SK-N-SH (cell line): ENCODE measurements around the gene GIGYF1. TPM values are rescaled to one million over a fixed set of nuclear protein-coding genes. Genes with fewer than 3 reads are reported as not detected.

Experiments used
- CTCF ChIA-PET: fragments of 300-600, 350-600 bp; formaldehyde crosslinking; extraction: SDS; loops from one replicate; lab custom pipeline; 2021; lab: Yijun Ruan, JAX
- POLR2A ChIA-PET: fragments of 350-600 bp; sonication (Branson Sonifier 250); formaldehyde crosslinking; extraction: SDS; loops from one replicate; lab custom pipeline; 2020; ENCODE audit warnings: antibody characterized with exemption, inconsistent platforms; lab: Yijun Ruan, JAX
- DNase-seq: peaks from one replicate; pipeline ENCODE4 v3.0.0; 2012
- H2AFZ ChIP-seq: fragments of 200-600 bp; sonication (generic); 2 replicates; pipeline ENCODE4 v1.8.1; 2016; ENCODE audit warnings: antibody characterized with exemption, mild to moderate bottlenecking, low read depth
- H3F3A ChIP-seq: fragments of 200-600 bp; sonication (generic); replicated peaks from 2 replicates; pipeline ENCODE3; 2016; ENCODE audit warnings: antibody characterized with exemption, mild to moderate bottlenecking; ENCODE audit not compliant: insufficient read depth
- H3K27ac ChIP-seq, 2 experiments: fragments of 200-500 bp in 1 of 2; fragments of 200-600 bp in 1 of 2; sonication (Bioruptor generic) in 1 of 2; sonication (generic), shearing (Covaris generic) in 1 of 2; 2 replicates each; pipeline versions ENCODE4 v1.5.1 to v1.6.1; 2014 to 2016; ENCODE audit warnings: low read depth in 2 of 2, inconsistent platforms in 1 of 2, low read length in 1 of 2, mild to moderate bottlenecking in 1 of 2, mixed read lengths in 1 of 2
- H3K27me3 ChIP-seq: fragments of 200-600 bp; sonication (generic), shearing (Covaris generic); 2 replicates; pipeline ENCODE4 v1.6.1; 2016; ENCODE audit warnings: mixed run types; ENCODE audit not compliant: insufficient read depth
- H3K36me3 ChIP-seq, 2 experiments: fragments of 200-500 bp in 1 of 2; fragments of 200-600 bp in 1 of 2; sonication (Bioruptor generic) in 1 of 2; sonication (generic) in 1 of 2; replicated peaks in 1 of 2; 2 replicates each; pipeline versions ENCODE3 to v1.5.1; 2014 to 2016; ENCODE audit warnings: low read length in 1 of 2, mild to moderate bottlenecking in 1 of 2; ENCODE audit not compliant: insufficient read depth in 2 of 2, control insufficient read depth in 1 of 2
- H3K4me1 ChIP-seq, 2 experiments: fragments of 200-500 bp in 1 of 2; fragments of 200-600 bp in 1 of 2; sonication (Bioruptor generic) in 1 of 2; sonication (generic), shearing (Covaris generic) in 1 of 2; 2 replicates each; pipeline versions ENCODE4 v1.5.1 to v1.6.1; 2014 to 2016; ENCODE audit warnings: low read depth in 1 of 2, low read length in 1 of 2, mixed run types in 1 of 2; ENCODE audit not compliant: insufficient read depth in 2 of 2, control insufficient read depth in 1 of 2
- H3K4me2 ChIP-seq: fragments of 200-600 bp; sonication (generic), shearing (Covaris generic); 2 replicates; pipeline ENCODE4 v1.6.1; 2017; ENCODE audit warnings: mixed run types
- H3K4me3 ChIP-seq, 2 experiments: fragments of 200-500 bp in 1 of 2; fragments of 200-600 bp in 1 of 2; sonication (Bioruptor generic) in 1 of 2; sonication (generic), shearing (Covaris generic) in 1 of 2; 2 replicates each; pipeline versions ENCODE4 v1.5.1 to v1.8.1; 2014 to 2016; ENCODE audit warnings: low read depth in 2 of 2, inconsistent platforms in 1 of 2, low read length in 1 of 2, mild to moderate bottlenecking in 1 of 2, mixed read lengths in 1 of 2, moderate library complexity in 1 of 2
- H3K79me2 ChIP-seq: fragments of 200-600 bp; sonication (generic); 2 replicates; pipeline ENCODE4 v1.8.1; 2017; ENCODE audit warnings: mild to moderate bottlenecking; ENCODE audit not compliant: insufficient read depth
- H3K9ac ChIP-seq: fragments of 200-600 bp; sonication (generic); 2 replicates; pipeline ENCODE4 v1.6.1; 2017; ENCODE audit warnings: mixed run types
- H3K9me2 ChIP-seq: fragments of 200-600 bp; sonication (generic); 2 replicates; pipeline ENCODE4 v1.6.1; 2017; ENCODE audit warnings: mixed run types
- H3K9me3 ChIP-seq: fragments of 200-600 bp; sonication (generic); 2 replicates; pipeline ENCODE4 v1.6.1; 2017; ENCODE audit warnings: mixed run types, mild to moderate bottlenecking, moderate library complexity
- H4K20me1 ChIP-seq: fragments of 200-600 bp; sonication (generic); 2 replicates; pipeline ENCODE4 v1.6.1; 2017; ENCODE audit warnings: mild to moderate bottlenecking, mixed run types; ENCODE audit not compliant: insufficient read depth
- CHD2 ChIP-seq: fragments of 150-350 bp; IDR thresholded peaks from 2 replicates; pipeline ENCODE4 v1.6.1; 2018; ENCODE audit warnings: low read length; ENCODE audit not compliant: partially characterized antibody
- CTCF ChIP-seq: fragments of 200-600 bp; sonication (generic); IDR thresholded peaks from 2 replicates; pipeline ENCODE4 v1.6.1; 2017; ENCODE audit warnings: antibody characterized with exemption, mild to moderate bottlenecking, moderate library complexity
- FOXJ3 ChIP-seq: sonication (generic); formaldehyde crosslinking; IDR thresholded peaks from 2 replicates; pipeline ENCODE4 v1.5.1; 2020; ENCODE audit warnings: mild to moderate bottlenecking, missing genetic modification reagents
- GABPA ChIP-seq: IDR thresholded peaks from 2 replicates; pipeline ENCODE4 v1.4.0; 2012; ENCODE audit warnings: low read depth, mild to moderate bottlenecking
- MEF2A ChIP-seq: IDR thresholded peaks from 2 replicates; pipeline ENCODE4 v1.4.0; 2012; ENCODE audit warnings: low read depth, borderline replicate concordance
- NFIC ChIP-seq: IDR thresholded peaks from 2 replicates; pipeline ENCODE4 v1.4.0; 2012; ENCODE audit warnings: borderline replicate concordance
- RAD21 ChIP-seq: IDR thresholded peaks from 2 replicates; pipeline ENCODE4 v1.6.1; 2012; ENCODE audit warnings: mild to moderate bottlenecking, low read length
- REST ChIP-seq: IDR thresholded peaks from 2 replicates; pipeline ENCODE4 v1.6.1; 2012; ENCODE audit warnings: mild to moderate bottlenecking, low read depth, low read length, moderate library complexity
- RXRA ChIP-seq: IDR thresholded peaks from 2 replicates; pipeline ENCODE4 v1.4.0; 2012; ENCODE audit warnings: low read depth, mild to moderate bottlenecking, borderline replicate concordance
- SMC3 ChIP-seq: IDR thresholded peaks from 2 replicates; pipeline ENCODE4 v1.6.1; 2012; ENCODE audit warnings: low read depth, low read length, improper control_type of control experiment
- TAF1 ChIP-seq: IDR thresholded peaks from 2 replicates; pipeline ENCODE4 v1.6.1; 2012; ENCODE audit warnings: low read depth, mild to moderate bottlenecking, low read length, moderate library complexity, borderline replicate concordance
- TCF12 ChIP-seq: IDR thresholded peaks from 2 replicates; pipeline ENCODE4 v1.4.0; 2012
- TEAD4 ChIP-seq: IDR thresholded peaks from 2 replicates; pipeline ENCODE4 v1.4.0; 2012; ENCODE audit warnings: mild to moderate bottlenecking, borderline replicate concordance; ENCODE audit not compliant: insufficient read depth
- YY1 ChIP-seq: IDR thresholded peaks from 2 replicates; pipeline ENCODE4 v1.4.0; 2012; ENCODE audit warnings: low read depth, mild to moderate bottlenecking
- WGBS: methylation state at CpG from one replicate; pipeline ENCODE4 v1.1.6; 2017; ENCODE audit warnings: low lambda C conversion rate; 5-methylcytosine and 5-hydroxymethylcytosine counted together
- polyA plus RNA-seq, 3 experiments: library from polyadenylated mRNA; depleted of rRNA; stranded (reverse); fragments of >200 nt; gene quantifications; 2 replicates each; pipeline ENCODE4 v1.2.3, GENCODE V29; 2012

The GIGYF1 gene
- polyA plus RNA-seq, 1 of the 3 experiments (the other 2 are of a cell fraction) = 19.4 TPM

GRCh38 chr7:100655908-100656674, 38.0 kb downstream of the GIGYF1 start, which contains the start of gene ACTL6B (continued):
- no peak for TF ChIP-seq CHD2
- no peak; the same call in 1 of the 2 replicates for TF ChIP-seq MEF2A

GRCh38 chr7:100654908-100655831, 38.9 kb downstream of the GIGYF1 start:
- Histone ChIP-seq H3K9ac (no peak overlapping the region), H3K36me3 (no peaks in the 10 kb centered on the region), H3K27ac (no peak overlapping the region), H3K9me2 (no peaks in the 10 kb centered on the region), H3K79me2 (no peaks in the 10 kb centered on the region), H3K27me3 (peaks cover 17% of the 10 kb centered on the region; the same call in 1 of the 2 replicates), H4K20me1 (no peaks in the 10 kb centered on the region), H3F3A (no peaks in the 10 kb centered on the region), H3K4me3 (peak overlapping the region in 1 of 2 experiments; percentile 46; a peak in 2 of 4 replicates), H3K9me3 (no peaks in the 10 kb centered on the region), H3K4me1 (peaks cover 0 to 6% of the 10 kb centered on the region in 2 experiments; a peak in 1 of 4 replicates), H3K4me2 (no peak overlapping the region), H2AFZ (no peak overlapping the region)
- DNase-seq = peak; percentile 56
- TF ChIP-seq FOXJ3 (CRISPR knock-in tag) = no peak
- no peak for TF ChIP-seq RAD21
- TF ChIP-seq CHD2 = no peak
- POLR2A ChIA-PET = interaction anchor here (1.3 to 1.7 kb wide), 6 partner anchors 23 to 234 kb away, joined by 3 to 10 read pairs (median 6); partner anchors contain the start of genes MOSPD3, PCOLCE and UFSP1
- CTCF ChIA-PET = interaction anchor here (1.0 to 5.0 kb wide), 12 partner anchors 10 to 172 kb away, joined by 3 to 36 read pairs (median 6); partner anchors contain the start of genes POP7 and TFR2
- WGBS = 49% methylated on average over 24 of the region's 25 CpGs

GRCh38 chr7:100649826-100650565, 44.1 kb downstream of the GIGYF1 start:
- H3K79me2 ChIP-seq = no peaks in the 10 kb centered on the region
- no peak overlapping the region for H3K4me2 ChIP-seq
- no peak overlapping the region for H3K4me3 ChIP-seq
- H3K4me1 ChIP-seq = no peaks in the 10 kb centered on the region; a peak in 1 of 4 replicates
- no peaks in the 10 kb centered on the region for H3K36me3 ChIP-seq
- no peaks in the 10 kb centered on the region for H3F3A ChIP-seq
- DNase-seq = no peak
- POLR2A ChIA-PET = no interaction called here
- 81% methylated on average over 13 of the region's 15 CpGs for WGBS
- no peak overlapping the region for H3K9ac ChIP-seq
- no peaks in the 10 kb centered on the region for H4K20me1 ChIP-seq
- no peaks in the 10 kb centered on the region for H3K9me2 ChIP-seq
- peaks cover 12% of the 10 kb centered on the region for H3K27me3 ChIP-seq
- H2AFZ ChIP-seq = no peak overlapping the region
- no peak overlapping the region for H3K27ac ChIP-seq
- CTCF ChIA-PET = interaction anchor here (1.2 to 12.8 kb wide), 3 partner anchors 16 to 41 kb away, joined by 3 to 109 read pairs (median 7); no protein-coding TSS in a partner anchor
- H3K9me3 ChIP-seq = no peaks in the 10 kb centered on the region
- TF ChIP-seq CTCF = no peak
- no peak for TF ChIP-seq TEAD4
- TF ChIP-seq SMC3 = no peak
- TF ChIP-seq TCF12 = no peak
- TF ChIP-seq MEF2A = no peak
- no peak for TF ChIP-seq YY1
- TF ChIP-seq GABPA = no peak
- TF ChIP-seq NFIC = no peak
- no peak for TF ChIP-seq FOXJ3 (CRISPR knock-in tag)
- no peak for TF ChIP-seq RXRA
- TF ChIP-seq REST = no peak
- TF ChIP-seq TAF1 = no peak
